ENCODE data around the gene FOXL2. TPM values are rescaled to one million over a fixed set of nuclear protein-coding genes. Genes with fewer than 3 reads are reported as not detected.

Gene FOXL2
- total RNA-seq, 2 donors from 2014 or later: not detected

DNA sequence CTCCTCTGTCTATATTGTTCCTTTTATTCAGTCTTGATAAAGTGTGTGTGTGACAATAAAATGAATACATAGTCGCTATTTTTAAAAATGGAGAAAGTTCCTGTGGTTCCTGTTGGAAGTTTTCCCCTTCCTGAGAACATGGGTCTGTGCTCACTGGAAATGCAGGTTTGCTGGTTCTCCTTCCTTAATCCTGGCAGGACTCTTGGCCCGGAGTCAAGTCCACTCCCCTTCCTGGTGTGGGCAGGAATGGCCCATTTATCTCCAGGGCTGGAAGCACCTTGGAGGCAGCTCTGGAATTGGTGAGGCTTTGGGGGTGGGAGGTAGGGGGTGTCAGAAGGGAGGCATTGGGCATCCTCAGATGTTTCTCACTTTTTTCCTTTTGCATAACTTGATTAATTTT, 30.1 kb downstream of the FOXL2 start:
- Histone ChIP-seq H3K4me1 (ENCODE audit: control insufficient read depth in 1 of 2, low read depth in 2 of 2) (peaks cover 6 to 8% of the 10 kb centered on the region in 2 donors), H3K36me3 (no peaks in the 10 kb centered on the region), H3K9me3 (no peaks in the 10 kb centered on the region), H3K27me3 (replicated peaks; ENCODE audit: insufficient read depth) (no peaks in the 10 kb centered on the region), H3K4me3 (no peak overlapping the region), H3K27ac (no peak overlapping the region)
- DNase-seq (ENCODE audit: low spot score): no peak
- ATAC-seq (ENCODE audit: insufficient number of reproducible peaks, low FRiP score, low read depth): no peak
- TF ChIP-seq, protein P1, sequence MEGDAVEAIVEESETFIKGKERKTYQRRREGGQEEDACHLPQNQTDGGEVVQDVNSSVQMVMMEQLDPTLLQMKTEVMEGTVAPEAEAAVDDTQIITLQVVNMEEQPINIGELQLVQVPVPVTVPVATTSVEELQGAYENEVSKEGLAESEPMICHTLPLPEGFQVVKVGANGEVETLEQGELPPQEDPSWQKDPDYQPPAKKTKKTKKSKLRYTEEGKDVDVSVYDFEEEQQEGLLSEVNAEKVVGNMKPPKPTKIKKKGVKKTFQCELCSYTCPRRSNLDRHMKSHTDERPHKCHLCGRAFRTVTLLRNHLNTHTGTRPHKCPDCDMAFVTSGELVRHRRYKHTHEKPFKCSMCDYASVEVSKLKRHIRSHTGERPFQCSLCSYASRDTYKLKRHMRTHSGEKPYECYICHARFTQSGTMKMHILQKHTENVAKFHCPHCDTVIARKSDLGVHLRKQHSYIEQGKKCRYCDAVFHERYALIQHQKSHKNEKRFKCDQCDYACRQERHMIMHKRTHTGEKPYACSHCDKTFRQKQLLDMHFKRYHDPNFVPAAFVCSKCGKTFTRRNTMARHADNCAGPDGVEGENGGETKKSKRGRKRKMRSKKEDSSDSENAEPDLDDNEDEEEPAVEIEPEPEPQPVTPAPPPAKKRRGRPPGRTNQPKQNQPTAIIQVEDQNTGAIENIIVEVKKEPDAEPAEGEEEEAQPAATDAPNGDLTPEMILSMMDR (IDR thresholded peaks at IDR 0.05): no peak

DNA sequence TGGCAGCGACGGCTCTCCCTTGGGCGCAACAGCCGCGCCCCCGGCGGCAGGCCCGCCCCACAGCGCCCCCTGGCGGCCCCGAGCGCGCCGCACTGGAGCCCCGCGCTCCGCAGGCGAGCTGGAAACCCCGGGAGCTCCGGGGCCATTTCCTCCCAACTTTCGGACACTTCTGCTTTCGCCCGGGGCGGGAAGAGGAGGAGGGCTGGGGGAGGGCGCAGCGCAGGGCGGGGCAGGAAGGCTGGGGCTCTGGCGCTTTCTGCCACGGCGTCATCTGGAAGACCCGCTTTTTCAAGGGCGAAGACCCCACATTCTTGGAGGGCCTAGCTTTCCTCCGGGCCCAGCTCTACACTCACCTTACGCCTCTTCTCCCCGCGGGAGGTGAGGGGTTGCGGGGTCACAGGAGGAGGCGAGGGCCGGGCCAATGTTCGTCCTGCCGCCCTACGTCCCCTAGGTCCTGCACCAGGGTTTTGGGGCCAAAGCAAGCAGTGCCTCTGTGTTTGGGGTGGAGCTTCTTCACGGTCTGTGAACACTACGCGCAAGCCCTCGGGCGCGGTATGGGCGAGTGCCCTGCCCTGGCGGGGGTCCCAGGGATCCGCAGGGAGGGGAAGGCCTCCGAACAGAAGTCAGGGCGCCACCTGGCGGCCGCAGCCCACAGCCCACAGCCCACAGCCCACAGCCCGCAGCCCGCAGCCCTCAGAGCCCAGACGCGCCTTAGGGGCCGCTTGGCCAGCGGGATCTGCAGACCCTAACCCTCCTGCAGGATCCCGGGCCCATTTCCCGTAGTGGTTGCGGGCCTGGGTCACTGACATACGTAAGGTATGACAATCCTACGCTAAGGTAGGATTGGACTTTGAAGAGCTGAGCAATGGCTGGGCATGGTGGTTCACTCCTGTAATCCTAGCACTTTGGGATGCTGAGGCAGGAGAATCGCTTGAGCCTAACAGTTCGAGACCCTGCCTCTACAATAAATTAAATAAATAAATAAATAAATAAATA, 31.1 kb downstream of the FOXL2 start:
- Histone ChIP-seq H3K4me3 (peak overlapping the region; percentile 86), H3K27ac (peak overlapping the region; percentile 87 to 95), H3K36me3 (no peaks in the 10 kb centered on the region), H3K27me3 (replicated peaks; ENCODE audit: insufficient read depth) (no peaks in the 10 kb centered on the region), H3K4me1 (ENCODE audit: control insufficient read depth in 1 of 2, low read depth in 2 of 2) (peaks cover 0 to 3% of the 10 kb centered on the region in 2 donors), H3K9me3 (no peaks in the 10 kb centered on the region)
- TF ChIP-seq, protein P1 (IDR thresholded peaks at IDR 0.05): peak; percentile 88
- DNase-seq (ENCODE audit: low spot score) (peak; percentile 74), ATAC-seq (ENCODE audit: insufficient number of reproducible peaks, low FRiP score, low read depth) (peak; percentile 91)

DNA sequence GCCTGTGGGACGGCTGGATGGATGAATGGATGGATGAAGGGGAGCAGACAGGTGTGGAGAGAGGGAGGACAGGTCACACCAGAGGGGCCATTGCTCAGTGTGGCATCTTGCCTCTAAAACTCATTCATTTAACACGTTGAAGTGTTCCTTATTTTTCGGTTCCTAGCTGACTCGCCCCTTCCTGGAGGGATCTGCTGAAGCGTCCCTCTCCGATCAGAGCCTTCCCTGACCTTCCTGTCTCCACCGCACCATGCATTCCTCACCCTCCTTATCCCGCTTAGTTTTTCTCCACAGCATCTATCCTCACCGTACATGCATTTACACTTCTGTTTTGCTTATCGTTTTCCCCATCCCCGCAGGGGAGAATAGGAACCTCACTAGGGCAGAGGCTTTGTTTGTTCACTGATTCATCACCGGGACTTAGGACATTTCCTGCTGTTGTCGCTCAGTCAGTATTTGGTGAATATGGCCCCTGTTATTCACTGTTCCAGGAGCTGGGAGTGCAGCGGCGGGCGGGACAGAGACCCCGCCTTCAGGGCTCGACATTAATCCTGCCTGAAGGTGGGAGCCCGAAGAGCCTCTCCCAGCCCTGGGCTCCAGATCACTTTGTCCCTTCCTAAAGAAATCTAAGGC, 32.0 kb downstream of the FOXL2 start:
- H3K4me3 ChIP-seq: peak overlapping the region; percentile 86
- TF ChIP-seq, protein P1 (IDR thresholded peaks at IDR 0.05): no peak
- DNase-seq (ENCODE audit: low spot score) (no peak), ATAC-seq (ENCODE audit: insufficient number of reproducible peaks, low FRiP score, low read depth) (peak; percentile 25)
- no peaks in the 10 kb centered on the region for H3K9me3 ChIP-seq
- H3K36me3 ChIP-seq: no peaks in the 10 kb centered on the region
- H3K27ac ChIP-seq: peak overlapping the region; percentile 87 to 95
- H3K4me1 ChIP-seq (ENCODE audit: control insufficient read depth in 1 of 2, low read depth in 2 of 2): peaks cover 0 to 3% of the 10 kb centered on the region in 2 donors
- H3K27me3 ChIP-seq (replicated peaks; ENCODE audit: insufficient read depth): no peaks in the 10 kb centered on the region

DNA sequence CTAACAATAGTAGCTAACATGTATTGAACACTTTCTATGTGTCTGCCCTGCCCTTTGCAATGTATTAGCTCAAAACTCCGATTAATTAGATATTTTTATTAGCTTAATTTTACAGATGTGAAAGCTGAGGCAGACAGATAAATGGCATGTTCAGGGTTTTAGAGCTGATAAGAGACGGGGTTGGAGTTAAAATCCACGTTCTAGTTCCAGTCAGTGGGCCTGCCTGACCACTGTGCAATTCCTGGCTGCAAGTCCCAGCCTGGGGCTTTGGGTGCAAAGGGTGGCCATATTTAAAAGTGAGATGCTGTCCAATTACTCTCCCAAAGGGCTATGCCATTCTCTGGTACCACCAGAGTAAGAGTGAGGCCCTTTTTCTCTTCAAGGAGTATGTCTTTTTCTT, 33.2 kb downstream of the FOXL2 start:
- no peaks in the 10 kb centered on the region for H3K9me3 ChIP-seq
- no peaks in the 10 kb centered on the region for H3K27me3 ChIP-seq (replicated peaks; ENCODE audit: insufficient read depth)
- peaks cover 0 to 3% of the 10 kb centered on the region in 2 donors for H3K4me1 ChIP-seq (ENCODE audit: control insufficient read depth in 1 of 2, low read depth in 2 of 2)
- DNase-seq (ENCODE audit: low spot score): no peak
- no peaks in the 10 kb centered on the region for H3K36me3 ChIP-seq
- H3K27ac ChIP-seq: no peak overlapping the region
- TF ChIP-seq, protein P1 (IDR thresholded peaks at IDR 0.05): no peak
- H3K4me3 ChIP-seq: no peak overlapping the region
- no peak for ATAC-seq (ENCODE audit: insufficient number of reproducible peaks, low FRiP score, low read depth)

DNA sequence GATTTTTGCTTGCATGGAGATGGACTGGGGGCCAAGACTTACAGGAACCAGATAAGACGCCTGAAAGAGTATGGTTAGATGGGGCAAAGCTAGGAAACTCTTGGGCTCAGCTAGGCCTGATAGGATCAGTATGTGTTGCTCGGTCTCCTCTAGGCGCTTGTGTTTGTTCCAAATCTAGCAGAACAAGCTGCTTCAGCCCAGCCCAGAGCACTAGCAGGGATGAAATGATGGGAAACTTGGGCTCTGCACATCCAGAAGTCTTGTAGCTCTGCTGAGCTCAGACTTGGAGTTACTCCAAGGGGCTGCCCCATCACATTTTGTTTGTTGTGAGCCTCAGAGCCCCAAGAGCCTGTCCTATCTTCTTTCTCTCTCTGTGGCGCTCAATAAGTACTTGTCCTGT, 34.7 kb downstream of the FOXL2 start:
- Histone ChIP-seq H3K9me3 (no peaks in the 10 kb centered on the region), H3K27me3 (replicated peaks; ENCODE audit: insufficient read depth) (no peaks in the 10 kb centered on the region), H3K27ac (no peak overlapping the region), H3K4me3 (no peak overlapping the region), H3K36me3 (no peaks in the 10 kb centered on the region), H3K4me1 (ENCODE audit: control insufficient read depth in 1 of 2, low read depth in 2 of 2) (peaks cover 0 to 3% of the 10 kb centered on the region in 2 donors)
- DNase-seq (ENCODE audit: low spot score): no peak
- no peak for ATAC-seq (ENCODE audit: insufficient number of reproducible peaks, low FRiP score, low read depth)
- TF ChIP-seq, protein P1 (IDR thresholded peaks at IDR 0.05): no peak

Data from thoracic aorta (tissue), 2 donors.